MM.1S (cell line): Measurements from ENCODE around the gene EMILIN2.

Experiments used
- CTCF ChIP-seq: fragments of 300-600 bp; sonication (generic); IDR thresholded peaks from 2 replicates; pipeline ENCODE4 v1.5.1; 2016; ENCODE audit warnings: antibody characterized with exemption, low read length, mixed read lengths
- EZH2 ChIP-seq: fragments of 300-600 bp; sonication (generic); optimal IDR thresholded peaks from 2 replicates; pipeline ENCODE3; 2017; ENCODE audit warnings: low read depth, mild to moderate bottlenecking, antibody characterized with exemption, low read length, mixed read lengths

GRCh38 chr18:2811416-2811815 is 35.4 kb upstream of the EMILIN2 start:
- no peak for TF ChIP-seq CTCF
- TF ChIP-seq EZH2, result no peak
